Adipocyte (in vitro differentiated cells): ENCODE results near the gene RNF150.
A peak's percentile ranks its signal among the peaks of the same experiment; 100 is the strongest.

Experiments
- DNase-seq: peaks from one replicate; pipeline ENCODE4 v3.0.0-alpha.2; 2015; ENCODE audit warnings: low read depth
- H3K27me3 ChIP-seq: replicated peaks from 2 replicates; pipeline ENCODE4 v1.7.0; 2013; ENCODE audit warnings: mild to moderate bottlenecking, low read length, moderate library complexity; ENCODE audit not compliant: control insufficient read depth, insufficient read depth
- H3K36me3 ChIP-seq: 2 replicates; pipeline ENCODE4 v1.7.0; 2013; ENCODE audit warnings: low read length, mild to moderate bottlenecking, moderate library complexity; ENCODE audit not compliant: control insufficient read depth, insufficient read depth, severe bottlenecking
- H3K4me1 ChIP-seq: 2 replicates; pipeline ENCODE4 v1.7.0; 2013; ENCODE audit warnings: mild to moderate bottlenecking, low read length, moderate library complexity; ENCODE audit not compliant: control insufficient read depth, insufficient read depth
- H3K4me3 ChIP-seq: 2 replicates; pipeline ENCODE4 v1.7.0; 2013; ENCODE audit warnings: mild to moderate bottlenecking, low read length, moderate library complexity
- H3K9ac ChIP-seq: 2 replicates; pipeline ENCODE4 v1.7.0; 2013; ENCODE audit warnings: mild to moderate bottlenecking, low read length, moderate library complexity
- H3K9me3 ChIP-seq: 2 replicates; pipeline ENCODE4 v1.7.0; 2013; ENCODE audit warnings: mild to moderate bottlenecking, low read length, moderate library complexity; ENCODE audit not compliant: control insufficient read depth

RNF150 gene

GRCh38 chr4:140856621-140857062, 276.6 kb downstream of the RNF150 start:
- Histone ChIP-seq H3K36me3 (no peaks in the 10 kb centered on the region), H3K4me3 (peak overlapping the region; percentile 35), H3K9ac (no peak overlapping the region), H3K27me3 (no peaks in the 10 kb centered on the region), H3K9me3 (no peaks in the 10 kb centered on the region), H3K4me1 (peaks cover 10% of the 10 kb centered on the region)
- DNase-seq: peak; percentile 38

- no peak overlapping the region for H3K9ac ChIP-seq
- H3K4me1 ChIP-seq: peaks cover 7% of the 10 kb centered on the region
- DNase-seq: peak; percentile 15
- H3K4me3 ChIP-seq: no peak overlapping the region
- no peaks in the 10 kb centered on the region for H3K36me3 ChIP-seq
- H3K9me3 ChIP-seq: no peaks in the 10 kb centered on the region
- no peaks in the 10 kb centered on the region for H3K27me3 ChIP-seq
Measured at GRCh38 chr4:140854168-140854567, 279.1 kb downstream of the RNF150 start.

- DNase-seq: no peak
- Histone ChIP-seq H3K27me3 (no peaks in the 10 kb centered on the region), H3K36me3 (no peaks in the 10 kb centered on the region), H3K4me3 (no peak overlapping the region), H3K9ac (no peak overlapping the region), H3K9me3 (no peaks in the 10 kb centered on the region), H3K4me1 (peaks cover 4% of the 10 kb centered on the region)
Measured at GRCh38 chr4:140851804-140852203, 281.5 kb downstream of the RNF150 start.

- H3K27me3 ChIP-seq: no peaks in the 10 kb centered on the region
- no peak overlapping the region for H3K4me3 ChIP-seq
- H3K9ac ChIP-seq: peak overlapping the region; percentile 25
- H3K4me1 ChIP-seq: no peaks in the 10 kb centered on the region
- H3K36me3 ChIP-seq: no peaks in the 10 kb centered on the region
- no peaks in the 10 kb centered on the region for H3K9me3 ChIP-seq
- peak; percentile 88 for DNase-seq
Measured at GRCh38 chr4:140851032-140851636, 282.1 kb downstream of the RNF150 start.

- DNase-seq: no peak
- no peak overlapping the region for H3K9ac ChIP-seq
- no peaks in the 10 kb centered on the region for H3K27me3 ChIP-seq
- no peak overlapping the region for H3K4me3 ChIP-seq
- no peaks in the 10 kb centered on the region for H3K9me3 ChIP-seq
- H3K36me3 ChIP-seq: no peaks in the 10 kb centered on the region
- no peaks in the 10 kb centered on the region for H3K4me1 ChIP-seq
Measured at GRCh38 chr4:140849526-140849925, 283.7 kb downstream of the RNF150 start.

DNA sequence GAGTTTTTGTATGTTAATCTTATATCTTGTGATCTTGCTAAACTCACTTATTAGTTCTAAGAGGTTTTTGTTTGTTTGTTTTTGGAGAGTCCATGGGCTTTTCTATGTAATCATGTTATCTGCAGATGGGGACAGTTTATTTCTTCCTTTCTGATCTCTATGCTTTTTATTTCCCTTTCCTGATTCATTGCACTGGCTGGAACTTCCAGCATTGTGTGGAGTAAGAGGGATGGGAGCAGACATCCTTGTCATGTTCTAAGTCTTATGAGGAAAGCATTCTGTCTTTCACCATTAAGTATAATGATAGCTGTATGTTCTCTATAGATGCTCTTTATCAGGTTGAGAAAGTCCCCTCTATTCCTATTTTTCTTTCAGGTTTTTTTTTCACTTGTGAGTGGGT, 286.5 kb downstream of the RNF150 start:
- H3K9me3 ChIP-seq: no peaks in the 10 kb centered on the region
- H3K27me3 ChIP-seq: no peaks in the 10 kb centered on the region
- H3K36me3 ChIP-seq: no peaks in the 10 kb centered on the region
- no peak overlapping the region for H3K4me3 ChIP-seq
- H3K4me1 ChIP-seq: no peaks in the 10 kb centered on the region
- H3K9ac ChIP-seq: no peak overlapping the region
- no peak for DNase-seq

- no peaks in the 10 kb centered on the region for H3K9me3 ChIP-seq
- H3K4me3 ChIP-seq: no peak overlapping the region
- no peaks in the 10 kb centered on the region for H3K4me1 ChIP-seq
- no peak overlapping the region for H3K9ac ChIP-seq
- no peaks in the 10 kb centered on the region for H3K36me3 ChIP-seq
- no peak for DNase-seq
- no peaks in the 10 kb centered on the region for H3K27me3 ChIP-seq
Measured at GRCh38 chr4:140844061-140844460, 289.2 kb downstream of the RNF150 start.

GRCh38 chr4:140841186-140841585, 292.1 kb downstream of the RNF150 start:
- Histone ChIP-seq H3K27me3 (no peaks in the 10 kb centered on the region), H3K36me3 (no peaks in the 10 kb centered on the region), H3K9ac (no peak overlapping the region), H3K4me3 (no peak overlapping the region), H3K9me3 (no peaks in the 10 kb centered on the region), H3K4me1 (no peaks in the 10 kb centered on the region)
- DNase-seq: no peak

DNA sequence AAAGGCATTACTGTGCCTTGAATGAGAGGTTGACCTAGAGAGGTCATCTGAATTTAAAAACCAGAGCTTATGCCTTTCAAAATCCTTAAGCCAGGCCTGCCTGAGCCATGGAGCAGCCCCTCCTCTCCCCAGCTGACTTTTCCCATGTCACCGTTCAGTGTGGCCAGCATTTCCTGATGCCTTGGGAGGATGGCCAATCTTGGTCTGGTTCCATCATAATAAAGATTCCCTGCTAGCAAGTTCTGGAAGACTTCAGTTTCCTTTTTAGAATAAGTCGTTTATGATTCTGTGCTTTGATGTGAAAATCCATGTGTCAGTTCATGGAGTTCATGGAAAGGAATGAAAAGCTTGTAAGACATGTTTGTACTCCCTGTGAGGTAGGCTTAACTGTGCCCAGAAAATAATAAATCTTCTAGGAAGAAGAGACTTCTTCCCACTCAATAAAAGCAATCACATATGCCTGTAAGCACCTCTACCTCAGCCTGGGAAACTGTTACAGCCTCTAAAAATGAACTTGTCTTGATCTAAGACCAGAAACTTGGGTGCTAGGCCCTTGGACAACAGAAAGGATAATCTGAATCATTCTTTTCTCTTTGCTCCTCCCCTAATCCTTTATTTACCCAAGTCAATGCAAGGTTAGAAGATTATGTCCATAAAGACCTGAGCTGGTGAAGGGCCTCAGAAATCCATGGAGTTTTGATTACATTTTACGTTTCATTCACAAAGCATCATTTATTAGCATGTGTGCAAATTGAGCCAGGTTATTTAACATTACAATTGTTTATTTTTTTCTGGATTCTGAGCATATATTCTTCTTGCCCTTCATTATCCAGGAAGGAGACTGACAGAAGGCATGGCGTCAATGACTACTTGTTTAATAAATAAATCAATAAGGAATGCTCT, 293.1 kb downstream of the RNF150 start:
- Histone ChIP-seq H3K4me1 (no peaks in the 10 kb centered on the region), H3K9me3 (no peaks in the 10 kb centered on the region), H3K27me3 (no peaks in the 10 kb centered on the region), H3K4me3 (no peak overlapping the region), H3K9ac (no peak overlapping the region), H3K36me3 (no peaks in the 10 kb centered on the region)
- peak; percentile 38 for DNase-seq

- H3K36me3 ChIP-seq: no peaks in the 10 kb centered on the region
- no peak overlapping the region for H3K4me3 ChIP-seq
- no peaks in the 10 kb centered on the region for H3K27me3 ChIP-seq
- H3K9ac ChIP-seq: no peak overlapping the region
- no peaks in the 10 kb centered on the region for H3K9me3 ChIP-seq
- DNase-seq: no peak
- H3K4me1 ChIP-seq: no peaks in the 10 kb centered on the region
Measured at GRCh38 chr4:140839406-140839805, 293.9 kb downstream of the RNF150 start.

- DNase-seq: no peak
- Histone ChIP-seq H3K9ac (no peak overlapping the region), H3K4me3 (no peak overlapping the region), H3K36me3 (no peaks in the 10 kb centered on the region), H3K9me3 (no peaks in the 10 kb centered on the region), H3K27me3 (no peaks in the 10 kb centered on the region), H3K4me1 (no peaks in the 10 kb centered on the region)
Measured at GRCh38 chr4:140837736-140838135, 295.5 kb downstream of the RNF150 start.
